Lower lobe of right lung (tissue), 2 donors: ENCODE data around the gene RHOB. TPM values are rescaled to one million over a fixed set of nuclear protein-coding genes. Genes with fewer than 3 reads are reported as not detected.

Source experiments
- ATAC-seq, 2 donors: fragments of 200-7000 bp; cut with Tn5 transposase; one replicate each; pipeline ENCODE4 v1.9.1; 2020 to 2022; ENCODE audit warnings: mild to moderate bottlenecking in 2 of 2, moderate library complexity in 2 of 2
- DNase-seq: peaks from one replicate; pipeline ENCODE4 v3.0.0-alpha.2; 2020
- H3K27ac ChIP-seq: fragments of 200-600 bp; one replicate; pipeline ENCODE4 v1.8.0; 2022
- H3K27me3 ChIP-seq: fragments of 200-600 bp; one replicate; pipeline ENCODE4 v1.8.0; 2022; ENCODE audit warnings: low read depth
- H3K36me3 ChIP-seq: fragments of 200-600 bp; one replicate; pipeline ENCODE4 v1.8.0; 2022; ENCODE audit warnings: mild to moderate bottlenecking
- H3K4me1 ChIP-seq: fragments of 200-600 bp; one replicate; pipeline ENCODE4 v1.8.0; 2022
- H3K4me3 ChIP-seq: fragments of 200-600 bp; one replicate; pipeline ENCODE4 v1.8.0; 2022; ENCODE audit warnings: mild to moderate bottlenecking
- H3K9me3 ChIP-seq: fragments of 200-600 bp; one replicate; pipeline ENCODE4 v1.8.0; 2022
- CTCF ChIP-seq: fragments of 200-600 bp; IDR thresholded peaks from one replicate; pipeline ENCODE4 v1.8.0; 2022; ENCODE audit warnings: antibody characterized with exemption, mild to moderate bottlenecking
- intact Hi-C: fragments of 100-400 bp; cut with DNase I; formaldehyde crosslinking; loops from one replicate; pipeline ENCODE4 v1.11.0; 2022
- total RNA-seq: library from RNA; stranded (reverse); fragmentation: NEBNext Ultra II Directional; extraction: Animal tissue kit (Norgen Biotek cat#: 25700); gene quantifications from one replicate; pipeline ENCODE4 v1.2.1, GENCODE V29; 2021
- donor health status: DM: no; HTN: yes; CAD: no; lungs with severe emphysema.

RHOB gene
- total RNA-seq, 1 donor from 2014 or later: 176 TPM

GRCh38 chr2:20450201-20450999 is 3.5 kb downstream of the RHOB start:
- Histone ChIP-seq H3K27ac (peak overlapping the region; percentile 100), H3K36me3 (peaks cover 19% of the 10 kb centered on the region), H3K4me3 (peak overlapping the region; percentile 89), H3K9me3 (no peaks in the 10 kb centered on the region), H3K4me1 (peaks cover 31% of the 10 kb centered on the region), H3K27me3 (no peaks in the 10 kb centered on the region)
- DNase-seq: no peak
- intact Hi-C loops: no loop called here
- peak; percentile 1 to 38 for ATAC-seq
- TF ChIP-seq CTCF: no peak

GRCh38 chr2:20451000-20451290 is 4.1 kb downstream of the RHOB start:
- Histone ChIP-seq H3K9me3 (no peaks in the 10 kb centered on the region), H3K4me3 (peak overlapping the region; percentile 89), H3K27ac (peak overlapping the region; percentile 100), H3K4me1 (peaks cover 28% of the 10 kb centered on the region), H3K27me3 (no peaks in the 10 kb centered on the region), H3K36me3 (peaks cover 19% of the 10 kb centered on the region)
- no peak for DNase-seq
- TF ChIP-seq CTCF: no peak
- intact Hi-C loops: no loop called here
- ATAC-seq: no peak

- Histone ChIP-seq H3K4me3 (no peak overlapping the region), H3K27ac (peak overlapping the region; percentile 100), H3K4me1 (peaks cover 28% of the 10 kb centered on the region), H3K36me3 (peaks cover 19% of the 10 kb centered on the region), H3K9me3 (no peaks in the 10 kb centered on the region), H3K27me3 (no peaks in the 10 kb centered on the region)
- ATAC-seq (no peak), DNase-seq (no peak)
- intact Hi-C loops: no loop called here
- TF ChIP-seq CTCF: no peak
These were observed 4.5 kb downstream of the RHOB start for GRCh38 chr2:20451341-20451740.

GRCh38 chr2:20451761-20452499 is 5.1 kb downstream of the RHOB start:
- ATAC-seq (no peak), DNase-seq (no peak)
- Histone ChIP-seq H3K9me3 (no peaks in the 10 kb centered on the region), H3K4me3 (no peak overlapping the region), H3K27ac (peak overlapping the region; percentile 100), H3K27me3 (no peaks in the 10 kb centered on the region), H3K4me1 (peaks cover 28% of the 10 kb centered on the region), H3K36me3 (peaks cover 19% of the 10 kb centered on the region)
- no peak for TF ChIP-seq CTCF
- intact Hi-C loops: no loop called here

GRCh38 chr2:20452551-20452950 is 5.7 kb downstream of the RHOB start:
- DNase-seq (no peak), ATAC-seq (no peak)
- peaks cover 19% of the 10 kb centered on the region for H3K36me3 ChIP-seq
- H3K9me3 ChIP-seq: no peaks in the 10 kb centered on the region
- TF ChIP-seq CTCF: peak; percentile 15
- intact Hi-C loops: no loop called here
- no peaks in the 10 kb centered on the region for H3K27me3 ChIP-seq
- H3K4me3 ChIP-seq: no peak overlapping the region
- no peak overlapping the region for H3K27ac ChIP-seq
- H3K4me1 ChIP-seq: peaks cover 28% of the 10 kb centered on the region
